Gastrocnemius medialis (tissue), 4 donors: ENCODE results near the gene NAA10.

Experiments
- POLR2A ChIP-seq, 2 donors: fragments of 450-650 bp; IDR thresholded peaks; one replicate each; pipeline ENCODE4 v1.6.1; 2017; ENCODE audit warnings: antibody characterized with exemption in 2 of 2, mild to moderate bottlenecking in 2 of 2, moderate library complexity in 2 of 2
- TF ChIP-seq, protein P1 (sequence below), 5 experiments: fragments of 450-650 bp in 3 of 5; fragments of 200-600 bp in 2 of 5; sonication (generic) in 2 of 5; IDR thresholded peaks in 4 of 5; conservative IDR thresholded peaks in 1 of 5; 1 replicate in 4 of 5; 2 replicates in 1 of 5; pipeline ENCODE4 v1.5.1; 2016 to 2019; ENCODE audit warnings: antibody characterized with exemption in 5 of 5, mild to moderate bottlenecking in 3 of 5, moderate library complexity in 3 of 5

DNA sequence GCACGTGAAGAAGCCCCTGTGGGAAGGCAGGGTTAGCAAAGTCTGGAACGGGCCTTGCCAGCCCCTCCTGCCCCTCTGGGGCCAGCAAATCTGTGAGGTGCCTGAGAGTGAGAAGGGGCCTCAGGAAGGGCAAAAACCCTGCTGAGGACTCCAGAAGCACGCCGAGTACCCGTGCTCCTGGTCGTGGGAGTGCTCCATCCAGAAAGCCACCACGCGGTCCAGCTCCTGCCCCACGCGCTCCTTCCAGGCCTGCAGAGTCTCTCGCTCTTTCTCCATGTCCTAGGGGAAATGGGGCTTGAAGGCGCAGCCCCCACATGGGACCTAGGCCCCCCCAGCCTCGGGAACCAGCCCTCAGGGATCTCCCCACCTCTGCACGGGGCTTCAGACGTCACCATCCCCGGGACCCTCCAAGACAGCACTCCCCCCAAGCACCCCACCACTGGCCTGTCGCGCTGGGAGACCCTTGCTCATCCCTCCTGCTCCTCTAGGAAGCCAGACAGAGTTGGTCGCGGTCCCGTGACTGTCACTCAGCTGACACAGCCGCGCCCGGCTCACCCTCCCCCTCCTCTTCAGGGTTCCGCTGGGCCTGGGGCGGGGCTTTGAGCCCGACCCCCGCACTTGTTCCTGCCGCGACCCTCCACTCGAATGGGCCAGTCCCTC, 9.4 kb upstream of the NAA10 start, which contains the start of gene RENBP:
- TF ChIP-seq, protein P1, sequence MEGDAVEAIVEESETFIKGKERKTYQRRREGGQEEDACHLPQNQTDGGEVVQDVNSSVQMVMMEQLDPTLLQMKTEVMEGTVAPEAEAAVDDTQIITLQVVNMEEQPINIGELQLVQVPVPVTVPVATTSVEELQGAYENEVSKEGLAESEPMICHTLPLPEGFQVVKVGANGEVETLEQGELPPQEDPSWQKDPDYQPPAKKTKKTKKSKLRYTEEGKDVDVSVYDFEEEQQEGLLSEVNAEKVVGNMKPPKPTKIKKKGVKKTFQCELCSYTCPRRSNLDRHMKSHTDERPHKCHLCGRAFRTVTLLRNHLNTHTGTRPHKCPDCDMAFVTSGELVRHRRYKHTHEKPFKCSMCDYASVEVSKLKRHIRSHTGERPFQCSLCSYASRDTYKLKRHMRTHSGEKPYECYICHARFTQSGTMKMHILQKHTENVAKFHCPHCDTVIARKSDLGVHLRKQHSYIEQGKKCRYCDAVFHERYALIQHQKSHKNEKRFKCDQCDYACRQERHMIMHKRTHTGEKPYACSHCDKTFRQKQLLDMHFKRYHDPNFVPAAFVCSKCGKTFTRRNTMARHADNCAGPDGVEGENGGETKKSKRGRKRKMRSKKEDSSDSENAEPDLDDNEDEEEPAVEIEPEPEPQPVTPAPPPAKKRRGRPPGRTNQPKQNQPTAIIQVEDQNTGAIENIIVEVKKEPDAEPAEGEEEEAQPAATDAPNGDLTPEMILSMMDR (IDR thresholded peaks at IDR 0.05 in 4 of 5, conservative IDR thresholded peaks at IDR 0.05 in 1 of 5) = no peak
- no peak for TF ChIP-seq POLR2A (IDR thresholded peaks at IDR 0.05)
